Liver (tissue), 9 donors: ENCODE results near the gene INTS4. TPM values are rescaled to one million over a fixed set of nuclear protein-coding genes. Genes with fewer than 3 reads are reported as not detected.
A peak's percentile ranks its signal among the peaks of the same experiment; 100 is the strongest.

Experiments used
- DNase-seq: peaks from one replicate; pipeline ENCODE4 v3.0.0-alpha.2; 2017; ENCODE audit warnings: low spot score
- H3K27ac ChIP-seq, 2 donors: one replicate each; pipeline ENCODE4 v1.7.0; 2013; ENCODE audit warnings: inconsistent platforms in 2 of 2, low read length in 2 of 2, control low read depth in 1 of 2, low read depth in 1 of 2, mild to moderate bottlenecking in 1 of 2
- H3K27me3 ChIP-seq, 4 donors: one replicate each; pipeline versions ENCODE4 v1.6.1 to v1.7.0; 2013; ENCODE audit warnings: low read length in 3 of 4, inconsistent platforms in 1 of 4, mild to moderate bottlenecking in 1 of 4, moderate library complexity in 1 of 4; ENCODE audit not compliant: control insufficient read depth in 4 of 4, insufficient read depth in 4 of 4
- H3K36me3 ChIP-seq, 4 donors: one replicate each; pipeline versions ENCODE4 v1.6.1 to v1.7.0; 2013; ENCODE audit warnings: low read length in 3 of 4, mild to moderate bottlenecking in 3 of 4, low read depth in 1 of 4, moderate library complexity in 1 of 4; ENCODE audit not compliant: control insufficient read depth in 4 of 4, insufficient read depth in 3 of 4
- H3K4me1 ChIP-seq, 4 donors: one replicate each; pipeline versions ENCODE4 v1.6.1 to v1.7.0; 2013; ENCODE audit warnings: low read length in 3 of 4, mild to moderate bottlenecking in 3 of 4, moderate library complexity in 1 of 4; ENCODE audit not compliant: control insufficient read depth in 4 of 4, insufficient read depth in 4 of 4
- H3K4me3 ChIP-seq, 3 donors: one replicate each; pipeline versions ENCODE4 v1.6.1 to v1.7.0; 2013; ENCODE audit warnings: low read length in 3 of 3, control low read depth in 1 of 3, low read depth in 1 of 3, mild to moderate bottlenecking in 1 of 3
- H3K9ac ChIP-seq, 2 donors: one replicate each; pipeline ENCODE4 v1.7.0; 2013; ENCODE audit warnings: low read length in 2 of 2, mild to moderate bottlenecking in 2 of 2, moderate library complexity in 2 of 2, control low read depth in 1 of 2, low read depth in 1 of 2
- H3K9me3 ChIP-seq, 4 donors: one replicate each; pipeline versions ENCODE4 v1.6.1 to v1.7.0; 2013; ENCODE audit warnings: low read length in 3 of 4; ENCODE audit not compliant: control insufficient read depth in 4 of 4
- ATF3 ChIP-seq: IDR thresholded peaks from 2 replicates; pipeline ENCODE4 v1.6.1; 2016; ENCODE audit warnings: antibody characterized with exemption
- CTCF ChIP-seq: fragments of 150-350 bp; IDR thresholded peaks from 2 replicates; pipeline ENCODE4 v1.5.1; 2017; ENCODE audit warnings: improper control_type of control experiment, low read depth, low read length; ENCODE audit not compliant: missing input control
- EGR1 ChIP-seq, 2 donors: IDR thresholded peaks; 2 replicates each; pipeline ENCODE4 v1.6.1; 2016 to 2018; ENCODE audit warnings: antibody characterized with exemption in 2 of 2, low read depth in 2 of 2
- FOXA1 ChIP-seq: IDR thresholded peaks from 2 replicates; pipeline ENCODE4 v1.6.1; 2016; ENCODE audit warnings: antibody characterized with exemption
- FOXA2 ChIP-seq: IDR thresholded peaks from 2 replicates; pipeline ENCODE4 v1.6.1; 2016; ENCODE audit warnings: antibody characterized with exemption
- HNF4A ChIP-seq, 2 donors: conservative IDR thresholded peaks; 2 replicates each; pipeline ENCODE4 v1.6.1; 2016; ENCODE audit warnings: antibody characterized with exemption in 2 of 2, mild to moderate bottlenecking in 2 of 2
- JUND ChIP-seq, 2 donors: IDR thresholded peaks; 2 replicates each; pipeline ENCODE4 v1.6.1; 2016; ENCODE audit warnings: antibody characterized with exemption in 2 of 2
- MAX ChIP-seq: IDR thresholded peaks from 2 replicates; pipeline ENCODE4 v1.6.1; 2016; ENCODE audit warnings: antibody characterized with exemption
- NR2F2 ChIP-seq: IDR thresholded peaks from 2 replicates; pipeline ENCODE4 v1.6.1; 2016; ENCODE audit warnings: antibody characterized with exemption
- RAD21 ChIP-seq, 2 donors: IDR thresholded peaks; 2 replicates each; pipeline ENCODE4 v1.6.1; 2016; ENCODE audit warnings: antibody characterized with exemption in 2 of 2, mild to moderate bottlenecking in 2 of 2
- REST ChIP-seq: IDR thresholded peaks from 2 replicates; pipeline ENCODE4 v1.6.1; 2016; ENCODE audit warnings: antibody characterized with exemption, mild to moderate bottlenecking
- RXRA ChIP-seq, 2 donors: IDR thresholded peaks; 2 replicates each; pipeline ENCODE4 v1.6.1; 2017 to 2018; ENCODE audit warnings: antibody characterized with exemption in 2 of 2, mild to moderate bottlenecking in 1 of 2
- SP1 ChIP-seq: IDR thresholded peaks from 2 replicates; pipeline ENCODE4 v1.6.1; 2018; ENCODE audit warnings: antibody characterized with exemption, mild to moderate bottlenecking
- YY1 ChIP-seq: IDR thresholded peaks from 2 replicates; pipeline ENCODE4 v1.6.1; 2016; ENCODE audit warnings: antibody characterized with exemption, mild to moderate bottlenecking
- ZBTB33 ChIP-seq: IDR thresholded peaks from 2 replicates; pipeline ENCODE4 v1.6.1; 2016; ENCODE audit warnings: antibody characterized with exemption
- WGBS: extraction: QIAGEN DNeasy Blood & Tissue Kit; methylation state at CpG from one replicate; pipeline ENCODE4 v1.1.7; 2013; 5-methylcytosine and 5-hydroxymethylcytosine counted together
- polyA plus RNA-seq, 2 donors: library from polyadenylated mRNA; stranded (reverse) in 1 of 2; unstranded in 1 of 2; fragments of 200-250 nt in 1 of 2; fragments of >200 nt in 1 of 2; fragmentation: Nextera tagmentation in 1 of 2; extraction: Ambion mirVana in 1 of 2; gene quantifications; one replicate each; pipeline versions ENCODE4 v1.2.1 to v1.2.3, GENCODE V29; 2013 to 2015
- total RNA-seq, 2 donors: library from RNA; depleted of rRNA; stranded (reverse); fragments of >200 nt; gene quantifications; one replicate each; pipeline ENCODE4 v1.2.3, GENCODE V29; 2014
- donor health status: healthy.
- donor health status: healthy.
- donor health status: healthy.
- donor health status: healthy.
- donor health status: healthy.

INTS4 gene
- total and polyA plus RNA-seq, 4 donors, result 7.9 to 19.1 (median 15.0) TPM

GRCh38 chr11:78038697-78039313 lies 44.3 kb upstream of the INTS4 start (continued):
- no peak for TF ChIP-seq ZBTB33
- TF ChIP-seq YY1, result no peak
- TF ChIP-seq EGR1 (IDR thresholded peaks at IDR 0.05; ENCODE audit: low read depth in 2 of 2), result no peak
- no peak for TF ChIP-seq NR2F2
- TF ChIP-seq SP1, result peak; percentile 79
- TF ChIP-seq FOXA1, result no peak

GRCh38 chr11:78037825-78038620 lies 43.6 kb upstream of the INTS4 start:
- H3K27me3 ChIP-seq, result no peaks in the 10 kb centered on the region
- TF ChIP-seq FOXA2 (no peak), YY1 (peak; percentile 32), REST (no peak), JUND (IDR thresholded peaks at IDR 0.05) (no peak), ATF3 (no peak), RXRA (IDR thresholded peaks at IDR 0.05) (peak in 1 of 2 donors; percentile 27), HNF4A (conservative IDR thresholded peaks at IDR 0.05) (peak in 1 of 2 donors; percentile 65)
- H3K36me3 ChIP-seq, result no peaks in the 10 kb centered on the region
- peaks cover 13 to 35% (median 28%) of the 10 kb centered on the region in 4 donors for H3K4me1 ChIP-seq
- H3K9me3 ChIP-seq, result no peaks in the 10 kb centered on the region
- no peak overlapping the region for H3K9ac ChIP-seq
- peak overlapping the region; percentile 78 to 80 for H3K27ac ChIP-seq
- WGBS, result 52% methylated on average over 9 of the region's 9 CpGs
- no peak overlapping the region for H3K4me3 ChIP-seq
- no peak for DNase-seq

- Histone ChIP-seq H3K27me3 (no peaks in the 10 kb centered on the region), H3K27ac (peak overlapping the region; percentile 50 to 86), H3K4me1 (peaks cover 13 to 36% (median 30%) of the 10 kb centered on the region in 4 donors), H3K36me3 (no peaks in the 10 kb centered on the region), H3K9ac (no peak overlapping the region), H3K9me3 (no peaks in the 10 kb centered on the region), H3K4me3 (no peak overlapping the region)
- 27% methylated on average over 3 of the region's 3 CpGs for WGBS
- DNase-seq, result no peak
- no peak for TF ChIP-seq CTCF
- TF ChIP-seq ZBTB33, result peak; percentile 39
- TF ChIP-seq FOXA2, result no peak
- peak; percentile 16 to 23 for TF ChIP-seq RAD21 (IDR thresholded peaks at IDR 0.05)
- TF ChIP-seq YY1, result peak; percentile 59
- peak; percentile 74 to 78 for TF ChIP-seq HNF4A (conservative IDR thresholded peaks at IDR 0.05)
- no peak for TF ChIP-seq MAX
Measured at GRCh38 chr11:78037056-78037455, 42.6 kb upstream of the INTS4 start.
